ENCODE data around the gene GOSR1. TPM values are rescaled to one million over a fixed set of nuclear protein-coding genes. Genes with fewer than 3 reads are reported as not detected.

The GOSR1 gene
- total RNA-seq, 4 donors from 2014 or later, result 36.3 to 70.4 (median 54.7) TPM

GRCh38 chr17:30503558-30503957 is 26.4 kb downstream of the GOSR1 start:
- no peaks in the 10 kb centered on the region for H3K9me3 ChIP-seq
- intact Hi-C loops (cut with DNase I), result no loop called here
- H3K4me1 ChIP-seq, result no peaks in the 10 kb centered on the region
- H3K36me3 ChIP-seq, result peaks cover 3 to 10% of the 10 kb centered on the region in 2 donors
- TF ChIP-seq, protein P1, sequence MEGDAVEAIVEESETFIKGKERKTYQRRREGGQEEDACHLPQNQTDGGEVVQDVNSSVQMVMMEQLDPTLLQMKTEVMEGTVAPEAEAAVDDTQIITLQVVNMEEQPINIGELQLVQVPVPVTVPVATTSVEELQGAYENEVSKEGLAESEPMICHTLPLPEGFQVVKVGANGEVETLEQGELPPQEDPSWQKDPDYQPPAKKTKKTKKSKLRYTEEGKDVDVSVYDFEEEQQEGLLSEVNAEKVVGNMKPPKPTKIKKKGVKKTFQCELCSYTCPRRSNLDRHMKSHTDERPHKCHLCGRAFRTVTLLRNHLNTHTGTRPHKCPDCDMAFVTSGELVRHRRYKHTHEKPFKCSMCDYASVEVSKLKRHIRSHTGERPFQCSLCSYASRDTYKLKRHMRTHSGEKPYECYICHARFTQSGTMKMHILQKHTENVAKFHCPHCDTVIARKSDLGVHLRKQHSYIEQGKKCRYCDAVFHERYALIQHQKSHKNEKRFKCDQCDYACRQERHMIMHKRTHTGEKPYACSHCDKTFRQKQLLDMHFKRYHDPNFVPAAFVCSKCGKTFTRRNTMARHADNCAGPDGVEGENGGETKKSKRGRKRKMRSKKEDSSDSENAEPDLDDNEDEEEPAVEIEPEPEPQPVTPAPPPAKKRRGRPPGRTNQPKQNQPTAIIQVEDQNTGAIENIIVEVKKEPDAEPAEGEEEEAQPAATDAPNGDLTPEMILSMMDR (IDR thresholded peaks at IDR 0.05), result no peak
- TF ChIP-seq POLR2A (IDR thresholded peaks at IDR 0.05), result no peak
- 93 to 94% methylated on average over 4 of the region's 4 CpGs for WGBS, 2 donors
- no peak overlapping the region for H3K4me3 ChIP-seq (replicated peaks in 1 of 3)
- H3K27ac ChIP-seq, result no peak overlapping the region
- no peak for DNase-seq
- H3K27me3 ChIP-seq, result no peaks in the 10 kb centered on the region

GRCh38 chr17:30505868-30506417 is 28.7 kb downstream of the GOSR1 start:
- Histone ChIP-seq H3K27me3 (no peaks in the 10 kb centered on the region), H3K9me3 (no peaks in the 10 kb centered on the region), H3K4me3 (replicated peaks in 1 of 3) (no peak overlapping the region), H3K27ac (no peak overlapping the region), H3K4me1 (no peaks in the 10 kb centered on the region), H3K36me3 (peaks cover 3 to 10% of the 10 kb centered on the region in 2 donors)
- WGBS, 2 donors, result 93 to 96% methylated on average over 6 of the region's 6 CpGs
- TF ChIP-seq, protein P1 (IDR thresholded peaks at IDR 0.05), result no peak
- no peak for TF ChIP-seq POLR2A (IDR thresholded peaks at IDR 0.05)
- no peak for DNase-seq
- intact Hi-C loops (cut with DNase I), result no loop called here

DNA sequence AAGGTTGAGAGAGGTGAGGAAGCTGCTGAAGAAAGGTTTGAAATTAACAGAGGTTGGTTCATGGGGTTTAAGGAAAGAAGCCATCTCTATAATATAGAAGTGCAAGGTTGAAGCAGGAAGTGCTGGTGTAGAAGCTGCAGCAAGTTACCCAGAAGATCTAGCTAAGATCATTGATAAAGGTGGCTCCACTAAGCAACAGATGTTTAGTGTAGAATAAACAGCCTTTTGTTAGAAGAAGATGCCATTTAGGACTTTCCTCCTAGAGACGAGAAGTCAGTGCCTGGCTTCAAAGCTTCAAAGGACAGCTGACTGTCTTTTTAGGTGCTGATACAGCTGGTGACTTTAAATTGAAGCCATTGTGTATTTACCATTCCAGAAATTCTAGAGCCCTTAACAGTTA is 29.3 kb downstream of the GOSR1 start:
- no peaks in the 10 kb centered on the region for H3K4me1 ChIP-seq
- peaks cover under 1 to 7% of the 10 kb centered on the region in 2 donors for H3K36me3 ChIP-seq
- intact Hi-C loops (cut with DNase I), result no loop called here
- no peak overlapping the region for H3K27ac ChIP-seq
- H3K27me3 ChIP-seq, result no peaks in the 10 kb centered on the region
- TF ChIP-seq, protein P1 (IDR thresholded peaks at IDR 0.05), result no peak
- TF ChIP-seq POLR2A (IDR thresholded peaks at IDR 0.05), result no peak
- no peak overlapping the region for H3K4me3 ChIP-seq (replicated peaks in 1 of 3)
- DNase-seq, result no peak
- H3K9me3 ChIP-seq, result no peaks in the 10 kb centered on the region
- 84 to 85% methylated on average over 1 of the region's 1 CpG for WGBS, 2 donors

DNA sequence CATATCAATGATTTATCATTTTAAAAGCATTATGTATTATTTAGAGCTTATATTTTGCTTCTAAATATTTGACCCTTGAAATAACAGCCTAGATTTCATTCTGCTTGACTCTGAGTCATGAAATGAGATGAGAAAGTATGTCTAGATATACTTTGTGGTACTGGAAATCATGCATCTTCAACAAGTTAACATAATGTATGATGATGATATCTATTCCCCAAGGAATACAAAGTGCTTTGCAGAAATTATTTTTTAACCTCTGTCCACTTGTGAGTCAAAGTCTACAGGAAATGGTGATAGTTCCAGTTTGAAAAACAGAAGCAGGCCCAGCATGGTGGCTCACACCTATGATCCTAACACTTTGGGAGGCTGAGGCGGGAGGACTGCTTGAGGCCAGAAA is 36.1 kb downstream of the GOSR1 start:
- Histone ChIP-seq H3K9me3 (no peaks in the 10 kb centered on the region), H3K36me3 (peaks cover 0 to 12% of the 10 kb centered on the region in 2 donors), H3K4me3 (replicated peaks in 1 of 3) (no peak overlapping the region), H3K4me1 (no peaks in the 10 kb centered on the region), H3K27ac (no peak overlapping the region), H3K27me3 (no peaks in the 10 kb centered on the region)
- DNase-seq, result no peak
- 100% methylated on average over 1 of the region's 1 CpG for WGBS, 2 donors
- TF ChIP-seq, protein P1 (IDR thresholded peaks at IDR 0.05), result no peak
- TF ChIP-seq POLR2A (IDR thresholded peaks at IDR 0.05), result no peak
- intact Hi-C loops (cut with DNase I), result no loop called here

DNA sequence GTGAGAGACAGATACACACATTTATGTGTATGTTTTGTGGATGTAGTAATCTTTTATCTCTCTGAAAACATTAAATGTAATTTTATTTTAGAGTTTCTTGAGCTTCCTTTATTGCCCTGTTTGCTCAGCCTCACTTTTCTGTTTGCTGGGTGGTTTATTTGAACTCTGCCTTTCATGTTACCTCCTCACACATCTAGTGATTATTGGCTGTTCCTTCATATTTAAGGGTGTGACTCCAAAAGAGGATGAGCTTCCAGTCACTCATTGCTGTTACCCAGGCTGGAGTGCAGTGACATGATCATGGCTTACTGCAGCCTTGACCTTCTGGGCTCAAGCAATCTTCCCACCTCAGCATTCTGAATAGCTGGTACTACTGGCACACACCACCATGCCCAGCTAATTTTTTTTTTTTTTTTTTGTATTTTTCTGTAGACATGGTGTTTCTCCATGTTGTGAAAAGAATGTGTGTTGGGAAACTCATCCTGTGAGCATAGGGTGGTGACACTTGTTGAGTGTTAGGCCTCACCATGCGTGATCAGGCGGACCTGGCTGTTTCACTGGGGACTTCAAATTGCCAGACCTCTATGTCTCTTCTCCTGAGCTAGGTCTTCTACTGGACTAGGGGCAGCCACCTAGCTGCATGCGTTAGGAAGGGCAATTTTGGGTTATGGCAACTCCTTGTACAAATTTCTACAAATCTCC is 37.8 kb downstream of the GOSR1 start:
- TF ChIP-seq, protein P1 (IDR thresholded peaks at IDR 0.05), result no peak
- TF ChIP-seq POLR2A (IDR thresholded peaks at IDR 0.05), result no peak
- Histone ChIP-seq H3K36me3 (peaks cover 0 to 12% of the 10 kb centered on the region in 2 donors), H3K27me3 (no peaks in the 10 kb centered on the region), H3K4me1 (no peaks in the 10 kb centered on the region), H3K4me3 (replicated peaks in 1 of 3) (no peak overlapping the region), H3K27ac (no peak overlapping the region), H3K9me3 (no peaks in the 10 kb centered on the region)
- 94 to 96% methylated on average over 3 of the region's 3 CpGs for WGBS, 2 donors
- DNase-seq, result no peak
- intact Hi-C loops (cut with DNase I), result no loop called here

All from thyroid gland (tissue), 4 donors.